Measurements from ENCODE around the gene CEP170.

Gene CEP170

GRCh38 chr1:243268751-243269460, 13.8 kb upstream of the CEP170 start:
- no peak for DNase-seq (ENCODE audit: low read depth)
- H3K4me3 ChIP-seq (ENCODE audit: low read length): no peak overlapping the region
- no peak for TF ChIP-seq CTCF (IDR thresholded peaks at IDR 0.05; ENCODE audit: insufficient read depth, low read depth, low read length, missing control alignments)

GRCh38 chr1:243267914-243268653, 13.0 kb upstream of the CEP170 start:
- DNase-seq (ENCODE audit: low read depth): peak; percentile 89
- no peak for TF ChIP-seq CTCF (IDR thresholded peaks at IDR 0.05; ENCODE audit: insufficient read depth, low read depth, low read length, missing control alignments)
- H3K4me3 ChIP-seq (ENCODE audit: low read length): no peak overlapping the region

DNA sequence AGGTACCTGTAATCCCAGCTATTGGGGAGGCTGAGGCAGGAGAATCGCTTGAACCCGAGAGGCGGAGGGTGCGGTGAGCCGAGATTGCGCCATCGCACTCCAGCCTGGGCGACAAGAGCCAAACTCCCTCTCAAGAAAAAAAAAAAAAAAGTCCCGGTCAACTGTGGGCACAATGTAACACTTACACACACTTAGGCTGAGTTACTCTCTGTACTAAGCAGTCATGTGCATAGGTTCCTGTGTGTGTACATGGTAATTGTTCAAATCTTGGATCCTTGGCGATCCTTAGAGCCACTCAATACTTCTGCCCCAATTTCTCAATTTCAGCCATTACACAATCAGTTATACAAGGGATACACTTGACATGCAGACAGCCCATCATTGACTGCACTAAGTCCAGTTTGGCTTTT, 12.4 kb upstream of the CEP170 start:
- TF ChIP-seq CTCF (IDR thresholded peaks at IDR 0.05; ENCODE audit: insufficient read depth, low read depth, low read length, missing control alignments): no peak
- no peak overlapping the region for H3K4me3 ChIP-seq (ENCODE audit: low read length)
- DNase-seq (ENCODE audit: low read depth): no peak

DNA sequence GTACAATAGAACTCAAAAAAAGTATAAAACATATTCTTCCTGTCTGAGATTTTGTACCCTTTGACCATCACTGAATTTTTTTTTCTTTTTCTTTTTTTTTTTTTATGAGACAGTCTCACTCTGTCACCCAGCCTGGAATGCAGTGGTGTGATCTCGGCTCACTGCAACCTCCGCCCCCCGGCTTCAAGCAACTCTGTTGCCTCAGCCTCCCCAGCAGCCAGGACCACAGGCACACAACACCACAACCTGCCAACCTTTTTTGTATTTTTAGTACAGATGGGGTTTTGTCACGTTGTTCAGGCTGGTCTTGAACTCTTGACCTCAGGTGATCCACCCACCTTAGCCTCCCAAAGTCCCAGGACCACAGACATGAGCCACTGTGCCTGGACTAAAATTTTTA, 11.2 kb upstream of the CEP170 start:
- no peak overlapping the region for H3K4me3 ChIP-seq (ENCODE audit: low read length)
- TF ChIP-seq CTCF (IDR thresholded peaks at IDR 0.05; ENCODE audit: insufficient read depth, low read depth, low read length, missing control alignments): no peak
- DNase-seq (ENCODE audit: low read depth): no peak

GRCh38 chr1:243264717-243265116, 9.6 kb upstream of the CEP170 start:
- no peak overlapping the region for H3K4me3 ChIP-seq (ENCODE audit: low read length)
- no peak for TF ChIP-seq CTCF (IDR thresholded peaks at IDR 0.05; ENCODE audit: insufficient read depth, low read depth, low read length, missing control alignments)
- peak; percentile 49 for DNase-seq (ENCODE audit: low read depth)

- H3K4me3 ChIP-seq (ENCODE audit: low read length): no peak overlapping the region
- TF ChIP-seq CTCF (IDR thresholded peaks at IDR 0.05; ENCODE audit: insufficient read depth, low read depth, low read length, missing control alignments): no peak
- DNase-seq (ENCODE audit: low read depth): no peak
These were observed 6.3 kb upstream of the CEP170 start for GRCh38 chr1:243261390-243261789.
